Measurements from ENCODE around the gene LEF1.

Gene LEF1

GRCh38 chr4:108004646-108005045 lies 164.1 kb downstream of the LEF1 start:
- in situ Hi-C loops (cut with MboI; ENCODE audit: low sequenced_read_pairs, unreplicated experiment), result no loop called here
- DNase-seq (ENCODE audit: low spot score), result no peak
- no peak for TF ChIP-seq CTCF (IDR thresholded peaks at IDR 0.05; ENCODE audit: borderline replicate concordance, control extremely low read depth, extremely low read depth, insufficient read depth, missing control alignments)

DNA sequence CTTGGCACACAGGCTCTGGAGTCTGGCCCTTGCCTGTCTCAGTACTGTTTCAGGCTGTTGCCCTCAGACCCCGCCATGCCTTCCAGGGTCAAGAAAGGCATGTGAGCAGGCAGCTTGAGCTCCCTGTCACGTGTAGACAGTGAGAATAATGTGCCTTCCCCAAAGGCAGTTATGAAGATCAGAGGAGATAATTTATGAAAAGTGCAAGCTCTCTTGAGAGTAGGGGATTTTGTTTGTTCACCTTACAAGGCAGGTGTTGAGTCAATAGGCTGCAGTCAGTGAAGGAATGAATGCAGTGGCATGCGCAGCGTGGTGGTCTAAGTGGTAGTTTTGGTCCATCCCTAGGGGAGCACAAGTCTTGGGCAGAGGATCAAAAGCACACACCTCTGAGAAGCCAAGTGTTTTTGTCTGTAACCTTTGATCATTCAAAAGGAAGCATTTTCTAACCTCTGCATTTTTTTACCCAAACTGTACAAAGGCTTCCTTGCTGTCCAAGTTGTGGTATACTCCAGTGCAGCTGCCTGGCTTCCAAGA lies 164.7 kb downstream of the LEF1 start:
- DNase-seq (ENCODE audit: low spot score), result no peak
- in situ Hi-C loops (cut with MboI; ENCODE audit: low sequenced_read_pairs, unreplicated experiment), result no loop called here
- no peak for TF ChIP-seq CTCF (IDR thresholded peaks at IDR 0.05; ENCODE audit: borderline replicate concordance, control extremely low read depth, extremely low read depth, insufficient read depth, missing control alignments)

GRCh38 chr4:108001540-108002135 lies 167.1 kb downstream of the LEF1 start:
- DNase-seq (ENCODE audit: low spot score), result no peak
- no peak for TF ChIP-seq CTCF (IDR thresholded peaks at IDR 0.05; ENCODE audit: borderline replicate concordance, control extremely low read depth, extremely low read depth, insufficient read depth, missing control alignments)
- in situ Hi-C loops (cut with MboI; ENCODE audit: low sequenced_read_pairs, unreplicated experiment), result no loop called here

DNA sequence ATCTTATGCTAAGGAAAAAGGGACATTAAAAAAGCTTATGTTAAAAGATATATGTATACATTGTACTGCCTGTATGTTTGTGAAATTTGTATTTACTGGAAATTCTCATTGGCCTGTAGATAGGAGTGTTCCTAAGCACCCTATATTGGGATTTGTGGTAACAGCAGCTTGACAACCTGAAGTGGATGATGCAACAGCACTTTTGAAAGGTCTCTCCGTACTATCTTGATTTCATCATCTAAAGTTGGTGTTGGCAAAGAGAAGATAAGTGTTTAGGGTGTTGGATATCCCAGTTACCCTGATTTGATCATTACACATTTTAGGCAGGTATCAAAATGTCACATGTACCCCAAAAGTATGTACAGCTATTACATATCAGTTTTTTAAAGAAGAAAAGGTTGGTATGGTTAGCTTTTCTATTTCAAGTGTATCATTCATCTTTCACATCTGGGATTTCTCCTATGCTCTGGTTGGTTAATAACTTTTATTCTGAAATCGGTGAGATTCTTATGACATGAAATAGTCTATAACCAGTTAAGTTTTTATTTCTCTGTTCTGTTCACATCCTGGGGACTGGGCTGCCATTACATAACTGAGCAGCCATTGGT lies 168.7 kb downstream of the LEF1 start:
- DNase-seq (ENCODE audit: low spot score), result no peak
- in situ Hi-C loops (cut with MboI; ENCODE audit: low sequenced_read_pairs, unreplicated experiment), result no loop called here
- TF ChIP-seq CTCF (IDR thresholded peaks at IDR 0.05; ENCODE audit: borderline replicate concordance, control extremely low read depth, extremely low read depth, insufficient read depth, missing control alignments), result no peak

DNA sequence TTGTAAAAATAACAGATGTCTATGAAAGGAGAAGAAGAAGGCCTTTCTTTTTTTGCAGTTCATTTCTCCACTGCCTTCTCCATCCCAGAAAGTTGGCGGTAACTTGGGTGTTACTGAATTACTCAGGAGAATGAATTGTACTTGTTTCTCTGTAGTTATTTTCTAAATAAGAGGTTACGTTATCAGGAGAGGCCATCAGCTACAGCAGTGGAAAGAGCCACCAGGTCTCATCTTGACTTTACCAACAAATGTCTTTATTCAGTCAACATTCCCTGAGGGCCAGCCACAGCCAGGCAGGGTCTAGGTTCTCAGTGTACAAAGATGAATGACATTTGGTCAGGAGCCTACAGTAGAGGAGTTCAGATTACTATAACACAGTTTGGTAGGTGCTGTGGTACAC lies 170.9 kb downstream of the LEF1 start:
- in situ Hi-C loops (cut with MboI; ENCODE audit: low sequenced_read_pairs, unreplicated experiment), result no loop called here
- no peak for DNase-seq (ENCODE audit: low spot score)
- no peak for TF ChIP-seq CTCF (IDR thresholded peaks at IDR 0.05; ENCODE audit: borderline replicate concordance, control extremely low read depth, extremely low read depth, insufficient read depth, missing control alignments)
